ENCODE measurements around the gene PDXK.
A peak's percentile ranks its signal among the peaks of the same experiment; 100 is the strongest.

The PDXK gene

GRCh38 chr21:43752758-43753438 is 34.0 kb downstream of the PDXK start:
- in situ Hi-C loops (cut with HindIII; ENCODE audit: low sequenced_read_pairs) = no loop called here

GRCh38 chr21:43753439-43753799 is 34.5 kb downstream of the PDXK start:
- in situ Hi-C loops (cut with HindIII; ENCODE audit: low sequenced_read_pairs) = no loop called here
- no peak overlapping the region for H3K4me3 ChIP-seq (ENCODE audit: low read depth, low read length)
- no peak for TF ChIP-seq CTCF (IDR thresholded peaks at IDR 0.05; ENCODE audit: low read depth, low read length)
- no peak for DNase-seq (ENCODE audit: low read depth, low spot score)

More at GRCh38 chr21:43752758-43753438, 34.0 kb downstream of the PDXK start:
- no peak for DNase-seq (ENCODE audit: low read depth, low spot score)
- no peak for TF ChIP-seq CTCF (IDR thresholded peaks at IDR 0.05; ENCODE audit: low read depth, low read length)
- no peak overlapping the region for H3K4me3 ChIP-seq (ENCODE audit: low read depth, low read length)

GRCh38 chr21:43754948-43755781 is 36.2 kb downstream of the PDXK start:
- H3K4me3 ChIP-seq (ENCODE audit: low read depth, low read length) = no peak overlapping the region
- no peak for DNase-seq (ENCODE audit: low read depth, low spot score)
- TF ChIP-seq CTCF (IDR thresholded peaks at IDR 0.05; ENCODE audit: low read depth, low read length) = no peak

GRCh38 chr21:43755820-43756594 is 37.1 kb downstream of the PDXK start:
- TF ChIP-seq CTCF (IDR thresholded peaks at IDR 0.05; ENCODE audit: low read depth, low read length) = no peak
- no peak for DNase-seq (ENCODE audit: low read depth, low spot score)
- H3K4me3 ChIP-seq (ENCODE audit: low read depth, low read length) = no peak overlapping the region
- in situ Hi-C loops (cut with HindIII; ENCODE audit: low sequenced_read_pairs) = no loop called here

More at GRCh38 chr21:43754948-43755781, 36.2 kb downstream of the PDXK start:
- in situ Hi-C loops (cut with HindIII; ENCODE audit: low sequenced_read_pairs) = no loop called here

- TF ChIP-seq CTCF (IDR thresholded peaks at IDR 0.05; ENCODE audit: low read depth, low read length) = no peak
- H3K4me3 ChIP-seq (ENCODE audit: low read depth, low read length) = no peak overlapping the region
- in situ Hi-C loops (cut with HindIII; ENCODE audit: low sequenced_read_pairs) = no loop called here
- peak; percentile 17 for DNase-seq (ENCODE audit: low read depth, low spot score)
Observed at GRCh38 chr21:43757601-43758000, 38.7 kb downstream of the PDXK start.

- in situ Hi-C loops (cut with HindIII; ENCODE audit: low sequenced_read_pairs) = no loop called here
- TF ChIP-seq CTCF (IDR thresholded peaks at IDR 0.05; ENCODE audit: low read depth, low read length) = peak; percentile 5
- DNase-seq (ENCODE audit: low read depth, low spot score) = peak; percentile 70
- H3K4me3 ChIP-seq (ENCODE audit: low read depth, low read length) = peak overlapping the region; percentile 1
Observed at GRCh38 chr21:43758111-43758641, 39.2 kb downstream of the PDXK start.

All from astrocyte of the spinal cord (primary cell).